K562 (cell line): ENCODE data around the gene CCDC9. TPM values are rescaled to one million over a fixed set of nuclear protein-coding genes. Genes with fewer than 3 reads are reported as not detected.

Source experiments
- DMBX1 ChIP-seq: fragments of 250-450 bp; sonication (Bioruptor Pico); IDR thresholded peaks from 2 replicates; pipeline ENCODE4 v1.8.0; 2022; ENCODE audit warnings: inconsistent platforms, mild to moderate bottlenecking, moderate library complexity, borderline replicate concordance
- ELF4 ChIP-seq: fragments of 450-650 bp; formaldehyde crosslinking; IDR thresholded peaks from 2 replicates; pipeline ENCODE4 v1.4.0; 2022; ENCODE audit warnings: missing genetic modification characterization
- NRF1 ChIP-seq, 2 experiments: fragments of 450-650 bp; IDR thresholded peaks in 1 of 2; conservative IDR thresholded peaks in 1 of 2; 2 replicates each; pipeline ENCODE4 v1.6.1; 2014; ENCODE audit warnings: mild to moderate bottlenecking in 2 of 2
- PRDM10 ChIP-seq: fragments of 450-650 bp; IDR thresholded peaks from 2 replicates; pipeline ENCODE4 v1.6.1; 2018; ENCODE audit not compliant: partially characterized antibody
- RBM34 ChIP-seq: fragments of 200-400 bp; formaldehyde crosslinking; IDR thresholded peaks from 2 replicates; pipeline ENCODE4 v1.6.1; 2018; ENCODE audit warnings: low read length, borderline replicate concordance; ENCODE audit not compliant: insufficient read depth
- SAFB ChIP-seq: fragments of 200-400 bp; formaldehyde crosslinking; IDR thresholded peaks from 2 replicates; pipeline ENCODE4 v1.6.1; 2017; ENCODE audit warnings: low read depth, low read length, borderline replicate concordance
- TCF3 ChIP-seq: sonication (generic); formaldehyde crosslinking; IDR thresholded peaks from 2 replicates; pipeline ENCODE4 v1.4.0; 2020; ENCODE audit warnings: mild to moderate bottlenecking, missing genetic modification reagents
- ZBTB1 ChIP-seq: sonication (generic); formaldehyde crosslinking; IDR thresholded peaks from 2 replicates; pipeline ENCODE4 v1.8.1; 2023; ENCODE audit warnings: missing genetic modification reagents, low read depth, mild to moderate bottlenecking, borderline replicate concordance
- polyA plus RNA-seq, 8 experiments: library from polyadenylated mRNA; depleted of rRNA in 4 of 8; stranded (reverse) in 5 of 8; unstranded in 3 of 8; fragments of >200 nt; fragmentation: Nextera tagmentation in 2 of 8; fragmentation: Illumina TruSeq in 1 of 8; extraction: Ambion mirVana in 2 of 8; extraction: Trizol in 1 of 8; gene quantifications; 2 replicates each; pipeline versions ENCODE4 v1.2.1 to v1.2.3, GENCODE V29; 2011 to 2014; ENCODE audit warnings: inconsistent platforms in 1 of 8, missing spikeins in 1 of 8
- total RNA-seq, 7 experiments: library from RNA; depleted of rRNA in 6 of 7; stranded (reverse); fragments of >200 nt in 6 of 7; fragmentation: Illumina TruSeq in 2 of 7; extraction: Trizol in 2 of 7; gene quantifications; 2 replicates each; pipeline versions ENCODE4 v1.2.1 to v1.2.3, GENCODE V29; 2011 to 2021; ENCODE audit warnings: low replicate concordance in 1 of 7
- TF ChIP-seq, protein P1 (sequence below): fragments of 250-450 bp; sonication (Bioruptor Pico); IDR thresholded peaks from 2 replicates; pipeline ENCODE4 v1.4.0; 2020; ENCODE audit warnings: mild to moderate bottlenecking
- TF ChIP-seq, protein P2 (sequence below), 2 experiments: IDR thresholded peaks; 2 replicates each; pipeline ENCODE4 v1.6.1; 2011; ENCODE audit warnings: borderline replicate concordance in 1 of 2, control low read depth in 1 of 2, low read depth in 1 of 2, low read length in 1 of 2, mild to moderate bottlenecking in 1 of 2, mixed read lengths in 1 of 2, moderate library complexity in 1 of 2; ENCODE audit not compliant: insufficient read depth in 1 of 2, insufficient read length in 1 of 2, poor library complexity in 1 of 2, severe bottlenecking in 1 of 2; ENCODE audit errors: extremely low read depth in 1 of 2
- TF ChIP-seq, protein P3 (sequence below): fragments of 450-650 bp; formaldehyde crosslinking; IDR thresholded peaks from 2 replicates; pipeline ENCODE4 v1.4.0; 2020; ENCODE audit warnings: mild to moderate bottlenecking, moderate library complexity
- TF ChIP-seq, protein P4 (sequence below), 3 experiments: fragments of 200-800 bp in 1 of 3; fragments of 250-450 bp in 1 of 3; fragments of 450-650 bp in 1 of 3; sonication (Bioruptor Pico) in 1 of 3; sonication (Bioruptor generic) in 1 of 3; formaldehyde crosslinking in 1 of 3; IDR thresholded peaks; 2 replicates each; pipeline versions ENCODE4 v1.6.1 to v1.8.0; 2016 to 2022; ENCODE audit warnings: mild to moderate bottlenecking in 2 of 3, missing genetic modification characterization in 2 of 3, missing compliant biosample characterization in 1 of 3, moderate library complexity in 1 of 3

Gene CCDC9
- total and polyA plus RNA-seq, 9 of the 15 experiments (the other 6 are each of a cell fraction or from before 2014, with no cell fraction given): 0.23 to 38.6 (median 8.4) TPM

DNA sequence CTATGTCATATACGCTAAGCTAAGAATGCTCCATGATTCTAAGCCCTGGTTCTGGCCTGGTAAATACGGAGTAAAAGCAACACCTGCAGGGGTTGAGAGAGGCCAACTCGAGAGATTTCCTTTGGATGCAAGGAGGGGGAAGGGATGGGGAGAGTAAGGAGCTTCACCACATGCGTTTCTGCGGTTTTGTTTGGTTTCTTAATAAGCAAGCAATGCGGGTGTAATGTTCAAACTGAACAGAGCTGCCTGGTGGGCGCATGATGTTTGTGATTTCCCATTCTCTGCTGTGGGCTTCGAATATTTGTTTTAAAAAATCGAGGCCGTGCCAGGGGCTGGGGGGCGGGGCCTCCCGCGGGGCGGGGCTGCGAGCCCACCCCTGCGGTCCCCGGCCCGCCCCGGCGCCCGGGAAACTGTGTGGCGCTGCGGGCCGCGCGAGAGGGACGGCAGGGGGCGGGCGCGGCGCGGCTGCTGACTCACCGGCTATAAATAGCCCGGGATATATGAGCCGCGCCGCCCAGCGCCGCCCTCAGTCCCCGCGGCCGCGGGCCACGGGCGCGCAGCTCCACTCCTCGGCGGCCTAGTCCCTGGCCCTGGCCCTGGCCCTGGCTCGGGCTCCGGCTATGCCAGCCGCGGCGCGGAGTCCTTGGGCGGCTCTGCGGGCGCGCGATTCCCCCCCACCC is 30.4 kb upstream of the CCDC9 start (continued):
- TF ChIP-seq TCF3 (0 out of 2 replicates have a peak, but pooled peaks have one; percentile 18), NRF1 (conservative IDR thresholded peaks at IDR 0.05 in 1 of 2, IDR thresholded peaks at IDR 0.05 in 1 of 2) (peak; percentile 7 to 14; a peak in 2 of 4 replicates), SAFB (peak; percentile 49; the same call in 1 of the 2 replicates), ZBTB1 (CRISPR knock-in tag) (peak; percentile 82; the same call in 1 of the 2 replicates), ELF4 (CRISPR knock-in tag) (no peak), RBM34 (0 out of 2 replicates have a peak, but pooled peaks have one; percentile 83), DMBX1 (CRISPR knock-in tag) (peak; percentile 31; the same call in 1 of the 2 replicates), PRDM10 (no peak)
- TF ChIP-seq, protein P1, sequence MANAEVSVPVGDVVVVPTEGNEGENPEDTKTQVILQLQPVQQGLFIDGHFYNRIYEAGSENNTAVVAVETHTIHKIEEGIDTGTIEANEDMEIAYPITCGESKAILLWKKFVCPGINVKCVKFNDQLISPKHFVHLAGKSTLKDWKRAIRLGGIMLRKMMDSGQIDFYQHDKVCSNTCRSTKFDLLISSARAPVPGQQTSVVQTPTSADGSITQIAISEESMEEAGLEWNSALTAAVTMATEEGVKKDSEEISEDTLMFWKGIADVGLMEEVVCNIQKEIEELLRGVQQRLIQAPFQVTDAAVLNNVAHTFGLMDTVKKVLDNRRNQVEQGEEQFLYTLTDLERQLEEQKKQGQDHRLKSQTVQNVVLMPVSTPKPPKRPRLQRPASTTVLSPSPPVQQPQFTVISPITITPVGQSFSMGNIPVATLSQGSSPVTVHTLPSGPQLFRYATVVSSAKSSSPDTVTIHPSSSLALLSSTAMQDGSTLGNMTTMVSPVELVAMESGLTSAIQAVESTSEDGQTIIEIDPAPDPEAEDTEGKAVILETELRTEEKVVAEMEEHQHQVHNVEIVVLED (CRISPR knock-in tag): peak; percentile 74
- TF ChIP-seq, protein P2, sequence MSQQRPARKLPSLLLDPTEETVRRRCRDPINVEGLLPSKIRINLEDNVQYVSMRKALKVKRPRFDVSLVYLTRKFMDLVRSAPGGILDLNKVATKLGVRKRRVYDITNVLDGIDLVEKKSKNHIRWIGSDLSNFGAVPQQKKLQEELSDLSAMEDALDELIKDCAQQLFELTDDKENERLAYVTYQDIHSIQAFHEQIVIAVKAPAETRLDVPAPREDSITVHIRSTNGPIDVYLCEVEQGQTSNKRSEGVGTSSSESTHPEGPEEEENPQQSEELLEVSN (IDR thresholded peaks at IDR 0.05; ENCODE audit: borderline replicate concordance in 1 of 2, extremely low read depth in 1 of 2, insufficient read depth in 1 of 2, insufficient read length in 1 of 2, low read depth in 1 of 2, low read length in 1 of 2, poor library complexity in 1 of 2, severe bottlenecking in 1 of 2): peak in 1 of 2 experiments; percentile 73
- TF ChIP-seq, protein P3, sequence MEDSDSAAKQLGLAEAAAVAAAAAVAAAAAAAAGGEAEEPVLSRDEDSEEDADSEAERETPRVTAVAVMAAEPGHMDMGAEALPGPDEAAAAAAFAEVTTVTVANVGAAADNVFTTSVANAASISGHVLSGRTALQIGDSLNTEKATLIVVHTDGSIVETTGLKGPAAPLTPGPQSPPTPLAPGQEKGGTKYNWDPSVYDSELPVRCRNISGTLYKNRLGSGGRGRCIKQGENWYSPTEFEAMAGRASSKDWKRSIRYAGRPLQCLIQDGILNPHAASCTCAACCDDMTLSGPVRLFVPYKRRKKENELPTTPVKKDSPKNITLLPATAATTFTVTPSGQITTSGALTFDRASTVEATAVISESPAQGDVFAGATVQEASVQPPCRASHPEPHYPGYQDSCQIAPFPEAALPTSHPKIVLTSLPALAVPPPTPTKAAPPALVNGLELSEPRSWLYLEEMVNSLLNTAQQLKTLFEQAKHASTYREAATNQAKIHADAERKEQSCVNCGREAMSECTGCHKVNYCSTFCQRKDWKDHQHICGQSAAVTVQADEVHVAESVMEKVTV (CRISPR knock-in tag): 0 out of 2 replicates have a peak, but pooled peaks have one; percentile 14
- TF ChIP-seq, protein P4, sequence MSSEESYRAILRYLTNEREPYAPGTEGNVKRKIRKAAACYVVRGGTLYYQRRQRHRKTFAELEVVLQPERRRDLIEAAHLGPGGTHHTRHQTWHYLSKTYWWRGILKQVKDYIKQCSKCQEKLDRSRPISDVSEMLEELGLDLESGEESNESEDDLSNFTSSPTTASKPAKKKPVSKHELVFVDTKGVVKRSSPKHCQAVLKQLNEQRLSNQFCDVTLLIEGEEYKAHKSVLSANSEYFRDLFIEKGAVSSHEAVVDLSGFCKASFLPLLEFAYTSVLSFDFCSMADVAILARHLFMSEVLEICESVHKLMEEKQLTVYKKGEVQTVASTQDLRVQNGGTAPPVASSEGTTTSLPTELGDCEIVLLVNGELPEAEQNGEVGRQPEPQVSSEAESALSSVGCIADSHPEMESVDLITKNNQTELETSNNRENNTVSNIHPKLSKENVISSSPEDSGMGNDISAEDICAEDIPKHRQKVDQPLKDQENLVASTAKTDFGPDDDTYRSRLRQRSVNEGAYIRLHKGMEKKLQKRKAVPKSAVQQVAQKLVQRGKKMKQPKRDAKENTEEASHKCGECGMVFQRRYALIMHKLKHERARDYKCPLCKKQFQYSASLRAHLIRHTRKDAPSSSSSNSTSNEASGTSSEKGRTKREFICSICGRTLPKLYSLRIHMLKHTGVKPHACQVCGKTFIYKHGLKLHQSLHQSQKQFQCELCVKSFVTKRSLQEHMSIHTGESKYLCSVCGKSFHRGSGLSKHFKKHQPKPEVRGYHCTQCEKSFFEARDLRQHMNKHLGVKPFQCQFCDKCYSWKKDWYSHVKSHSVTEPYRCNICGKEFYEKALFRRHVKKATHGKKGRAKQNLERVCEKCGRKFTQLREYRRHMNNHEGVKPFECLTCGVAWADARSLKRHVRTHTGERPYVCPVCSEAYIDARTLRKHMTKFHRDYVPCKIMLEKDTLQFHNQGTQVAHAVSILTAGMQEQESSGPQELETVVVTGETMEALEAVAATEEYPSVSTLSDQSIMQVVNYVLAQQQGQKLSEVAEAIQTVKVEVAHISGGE (CRISPR knock-in tag; IDR thresholded peaks at IDR 0.05): 0 out of 6 replicates have a peak, but pooled peaks of 1 of the 3 experiments have one; percentile 30
